DMS 273 treated with DMSO at 0.1 percent for 48 hours (cell line): ENCODE measurements around the gene PRR20G.
A peak's percentile ranks its signal among the peaks of the same experiment; 100 is the strongest.

Experiments used
- DNase-seq: peaks from one replicate; lab custom pipeline; 2025; lab: John Stamatoyannopoulos, UW

Gene PRR20G

DNA sequence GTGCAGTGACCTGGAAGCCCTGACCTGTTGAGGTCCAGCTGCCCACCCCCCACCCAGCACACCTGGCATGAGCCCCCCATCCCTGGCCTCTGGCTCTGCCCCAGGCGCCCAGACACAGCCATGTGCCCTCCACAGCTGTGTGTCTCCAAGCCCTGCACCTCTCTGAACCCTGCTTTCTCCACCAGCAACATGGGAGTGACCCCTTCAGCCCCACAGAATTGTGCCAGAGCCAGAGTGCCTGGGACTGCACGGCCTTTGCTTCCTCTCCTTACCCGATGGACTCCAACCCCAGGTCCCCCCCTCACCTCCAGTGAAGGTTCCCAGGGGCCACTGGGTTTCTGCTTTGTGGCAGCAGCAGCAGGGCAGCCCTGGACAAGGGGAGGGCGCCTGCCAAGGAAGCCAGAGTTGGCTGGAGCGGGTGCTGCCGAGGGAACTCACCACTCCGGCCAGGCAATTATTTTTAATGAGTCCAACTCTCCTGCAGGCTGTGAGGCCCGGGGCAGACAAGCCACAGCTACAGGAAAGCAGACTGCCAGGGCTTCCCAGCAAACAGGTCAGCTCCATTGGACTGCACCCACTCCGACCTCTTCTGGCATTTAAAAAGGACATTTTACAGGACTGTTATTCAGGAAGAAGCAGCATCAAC, 24.1 kb downstream of the PRR20G start:
- no peak for DNase-seq

- DNase-seq: no peak
Measured at GRCh38 chr3:127263037-127263436, 24.8 kb downstream of the PRR20G start.

DNA sequence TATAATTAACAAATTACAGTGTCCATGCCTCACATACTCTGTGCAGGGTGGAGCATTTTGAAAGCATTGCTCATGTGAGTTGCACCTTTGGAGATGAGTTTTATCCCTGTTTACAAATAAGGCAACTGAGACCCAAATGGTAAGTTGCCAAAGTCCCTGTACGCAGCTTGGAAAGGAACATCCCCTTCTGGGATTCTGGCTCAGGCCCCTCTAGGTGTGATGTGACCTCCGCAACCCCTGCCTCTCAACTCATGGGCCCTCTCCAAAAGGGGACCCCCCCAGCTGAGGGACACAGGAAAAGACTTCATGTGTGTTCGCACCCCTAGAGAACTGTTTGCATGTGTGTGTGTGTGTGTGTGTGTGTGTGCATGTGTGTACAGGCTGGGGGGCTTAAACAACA, 25.3 kb downstream of the PRR20G start:
- DNase-seq: no peak

DNA sequence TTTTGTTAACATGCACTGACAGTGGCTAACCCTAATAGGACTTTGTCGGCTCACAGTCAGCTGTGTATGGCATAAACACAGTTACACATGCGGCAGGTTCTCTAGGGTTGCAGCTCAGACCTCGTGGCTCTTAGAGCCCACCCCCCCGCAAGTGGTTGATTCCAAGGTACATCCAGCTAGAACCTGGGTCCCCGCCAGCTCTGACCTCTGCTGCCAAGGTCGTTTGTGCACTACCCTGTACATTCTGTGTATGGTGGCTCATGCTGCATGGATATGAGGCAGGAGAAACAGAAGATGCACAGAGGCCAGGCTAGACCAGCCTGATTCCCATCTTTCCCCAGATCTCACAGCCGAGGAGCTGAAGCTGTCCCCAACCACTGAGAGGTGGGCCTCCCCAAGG, 25.9 kb downstream of the PRR20G start:
- DNase-seq: no peak

- DNase-seq: no peak
Measured at GRCh38 chr3:127260826-127261555, 26.9 kb downstream of the PRR20G start.

GRCh38 chr3:127260416-127260815, 27.4 kb downstream of the PRR20G start:
- DNase-seq: no peak

DNA sequence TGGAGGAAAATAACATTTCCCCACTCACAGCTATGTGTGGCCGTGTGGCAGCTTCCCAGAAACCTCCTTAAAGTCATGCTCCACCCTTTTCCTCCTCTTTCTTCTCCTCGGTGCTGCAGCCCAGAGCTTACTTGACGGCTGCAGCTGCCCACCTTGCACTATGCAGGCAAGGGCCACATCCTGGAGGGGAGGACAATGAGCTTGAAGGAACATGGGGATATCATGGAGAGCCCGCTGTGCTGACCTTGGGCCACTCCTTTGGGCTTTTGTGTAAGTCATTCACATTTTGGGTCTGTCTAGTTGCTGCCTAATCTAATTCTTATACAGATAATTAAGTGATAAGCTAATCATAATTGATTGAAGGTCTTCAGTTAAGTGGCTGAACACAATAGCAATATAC, 28.0 kb downstream of the PRR20G start:
- DNase-seq: no peak

- no peak for DNase-seq
Measured at GRCh38 chr3:127258733-127259132, 29.1 kb downstream of the PRR20G start.

GRCh38 chr3:127257351-127257750, 30.5 kb downstream of the PRR20G start:
- DNase-seq: no peak

GRCh38 chr3:127256733-127257271, 31.0 kb downstream of the PRR20G start:
- no peak for DNase-seq

DNA sequence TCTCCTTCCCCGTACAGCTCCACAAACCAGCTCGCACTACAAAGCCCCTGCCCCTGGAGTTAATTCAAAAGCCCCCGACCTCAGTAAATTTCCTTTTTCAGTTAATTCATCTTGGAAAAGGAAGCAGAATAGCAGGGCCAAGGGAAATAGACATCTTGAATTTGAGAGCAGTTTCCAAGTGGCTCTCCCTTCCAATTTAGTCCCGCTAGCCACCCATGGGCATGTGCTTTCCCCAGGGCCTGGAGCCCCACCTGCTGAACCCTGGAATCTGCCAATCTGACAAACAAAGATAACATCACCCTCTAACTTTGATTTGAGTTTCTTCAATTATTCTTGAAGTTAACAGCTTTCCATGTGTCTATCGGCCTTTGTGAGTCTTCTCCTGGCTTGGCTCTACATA, 31.7 kb downstream of the PRR20G start:
- no peak for DNase-seq

- DNase-seq: no peak
Measured at GRCh38 chr3:127255516-127255915, 32.3 kb downstream of the PRR20G start.

- no peak for DNase-seq
Measured at GRCh38 chr3:127254730-127255129, 33.1 kb downstream of the PRR20G start.

DNA sequence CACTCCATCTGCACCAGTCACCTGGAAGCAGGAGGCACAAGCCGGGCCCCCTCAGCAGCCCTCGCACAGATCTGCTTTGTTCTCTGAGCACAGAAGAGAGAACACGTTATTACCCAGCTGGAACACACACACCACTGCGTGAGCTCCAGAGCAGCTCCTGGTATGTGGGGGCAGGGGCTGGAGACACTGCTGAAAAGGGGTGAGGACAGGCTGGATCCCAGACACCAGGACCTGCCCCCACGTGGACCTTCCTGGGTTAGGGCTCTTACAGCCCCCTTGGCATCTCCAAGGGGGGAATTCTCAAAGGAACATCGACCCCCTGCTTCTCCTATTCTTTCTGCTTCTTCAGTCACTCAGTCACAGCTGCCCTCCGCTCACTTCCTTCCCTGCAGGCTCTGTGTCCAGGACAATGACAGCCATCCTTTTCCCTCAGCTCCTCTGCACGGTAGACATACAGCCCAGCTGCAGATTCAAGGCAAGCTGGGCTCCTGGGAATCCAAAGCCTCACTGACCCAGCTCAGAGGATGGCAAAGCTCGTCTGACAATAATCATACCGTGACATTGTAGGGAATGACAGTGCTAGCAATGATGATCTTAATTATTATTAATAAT, 33.7 kb downstream of the PRR20G start:
- DNase-seq: no peak

- DNase-seq: no peak
Measured at GRCh38 chr3:127253491-127253890, 34.4 kb downstream of the PRR20G start.

DNA sequence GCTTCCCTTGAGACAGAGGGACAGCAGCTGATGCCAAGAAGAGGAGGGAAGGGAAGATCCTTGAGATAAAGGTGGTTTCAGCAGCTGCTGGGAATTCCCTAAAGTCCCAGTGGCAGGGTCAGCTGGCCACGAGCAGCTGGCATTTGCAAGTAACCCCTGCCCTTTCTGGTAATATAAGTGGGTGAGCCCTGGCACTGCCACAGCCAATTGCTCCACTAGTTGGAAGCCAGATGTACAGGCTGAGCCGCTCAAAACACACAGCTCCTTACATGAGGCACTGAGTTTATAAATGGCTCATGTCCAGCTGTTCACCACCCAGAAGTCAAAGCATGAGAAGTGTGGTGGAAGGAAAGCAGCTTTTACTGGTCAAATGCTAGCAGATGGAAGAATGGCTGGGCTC, 35.4 kb downstream of the PRR20G start:
- peak; percentile 41 for DNase-seq

DNA sequence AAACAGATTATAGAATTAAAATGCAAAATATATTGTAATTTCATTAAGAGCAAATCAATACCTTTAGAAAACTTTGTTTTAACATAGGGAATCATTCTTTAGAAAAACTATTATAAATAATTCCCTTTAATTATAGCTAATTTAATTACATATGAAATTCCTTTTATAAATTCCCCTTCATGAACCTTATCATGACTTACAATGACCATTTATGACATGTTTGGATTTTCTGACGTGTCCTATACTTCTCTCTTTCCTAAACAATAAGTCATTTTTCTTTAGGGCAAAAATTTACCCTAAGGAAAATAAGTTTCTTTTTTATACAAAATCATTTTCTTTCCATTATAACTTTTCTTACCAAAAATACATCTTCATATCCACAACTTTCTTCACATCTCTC, 37.8 kb downstream of the PRR20G start:
- no peak for DNase-seq

DNA sequence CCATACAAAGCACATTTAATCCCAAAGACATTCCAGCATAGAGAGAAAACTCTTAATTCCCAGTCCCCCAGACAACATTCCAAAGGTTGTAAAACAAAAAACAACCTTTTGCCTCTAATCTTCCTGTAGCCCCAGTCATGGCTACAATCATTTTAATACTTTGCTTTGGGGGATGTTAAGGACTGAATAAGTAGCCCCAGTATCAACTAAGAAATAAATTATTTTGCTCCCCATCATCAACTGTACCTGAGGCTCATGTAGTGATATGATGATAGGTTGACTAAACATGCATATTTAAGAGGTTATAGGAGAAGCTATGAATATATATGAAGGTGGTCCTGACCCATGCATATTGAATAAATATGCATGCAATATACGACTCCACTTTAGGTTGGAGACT, 40.6 kb downstream of the PRR20G start:
- DNase-seq: no peak

DNA sequence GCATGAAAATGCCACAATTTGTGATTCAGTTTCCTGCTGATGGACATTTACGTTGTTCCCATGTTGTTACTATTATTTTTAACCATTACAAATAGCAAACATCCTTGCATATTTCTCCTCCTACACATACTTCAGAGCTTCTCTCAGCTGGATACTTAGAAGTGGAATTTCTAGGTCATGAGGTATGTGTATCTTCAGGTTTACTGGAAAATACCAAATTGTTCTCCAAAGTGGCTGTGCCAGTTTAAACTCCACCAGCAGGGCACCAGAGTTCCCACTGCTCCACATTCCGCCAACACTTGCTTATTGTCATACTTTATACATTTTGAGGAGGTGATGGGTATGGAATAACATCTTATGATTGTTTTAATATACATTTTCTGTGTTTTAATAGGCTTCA, 49.2 kb downstream of the PRR20G start:
- no peak for DNase-seq

DNA sequence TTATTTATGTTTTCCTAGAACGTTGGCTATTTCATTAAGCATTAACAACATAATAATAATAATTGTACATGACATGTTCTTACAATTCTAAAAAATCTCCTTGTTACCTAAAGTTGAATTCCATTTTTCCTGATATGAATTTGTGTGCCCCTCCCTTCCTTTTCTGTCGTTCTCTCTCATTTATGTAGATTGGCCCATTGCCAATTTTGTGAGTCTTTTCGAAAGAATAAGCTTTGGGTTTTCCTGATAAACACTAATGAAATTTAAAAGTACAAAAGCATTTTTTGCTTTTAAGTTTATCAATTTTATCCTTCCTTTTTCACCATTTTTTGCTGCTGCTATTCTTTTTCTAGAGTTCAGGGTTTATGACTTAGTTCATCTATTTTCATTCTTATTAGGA, 50.0 kb downstream of the PRR20G start:
- DNase-seq: no peak

DNA sequence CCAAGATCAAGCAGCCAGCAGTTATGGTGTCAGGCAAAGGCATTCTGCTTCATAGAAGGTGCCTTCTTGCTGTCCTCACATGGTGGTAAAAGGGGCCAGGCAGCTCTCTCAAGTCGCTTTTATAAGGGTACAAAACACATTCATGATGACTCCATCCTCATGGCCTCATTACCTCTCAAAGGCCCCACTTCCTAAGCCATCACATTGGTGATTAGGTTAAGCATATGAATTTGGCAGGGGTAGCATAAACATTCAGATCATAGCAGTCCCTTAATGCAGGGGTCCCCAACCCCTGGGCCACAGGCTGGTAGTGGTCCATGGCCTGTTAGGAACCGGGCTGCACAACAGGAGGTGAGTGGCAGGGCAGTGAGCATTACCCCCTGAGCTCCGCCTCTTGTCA, 52.1 kb downstream of the PRR20G start:
- DNase-seq: no peak

DNA sequence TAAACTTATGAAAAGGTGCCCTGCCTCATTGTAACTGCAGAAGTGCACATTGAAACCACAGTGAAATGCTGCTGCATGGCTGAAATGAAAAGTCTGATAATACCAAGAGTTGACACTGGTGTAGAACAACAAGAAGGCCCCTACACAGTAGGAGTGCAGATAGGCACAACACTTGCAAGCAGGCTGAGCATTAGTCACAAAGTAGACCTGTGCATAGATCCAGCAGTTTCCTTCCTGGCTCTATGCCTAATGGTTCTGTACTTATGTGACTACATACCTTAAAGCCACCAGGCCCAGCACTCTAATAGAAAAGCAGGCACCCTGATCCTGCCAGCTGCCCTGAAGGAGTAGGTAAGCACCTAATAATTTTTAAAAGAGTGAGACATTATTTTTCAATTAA, 53.1 kb downstream of the PRR20G start:
- DNase-seq: no peak
